HepG2 (cell line): ENCODE data around the gene CCDC97. TPM values are rescaled to one million over a fixed set of nuclear protein-coding genes. Genes with fewer than 3 reads are reported as not detected.

Source experiments
- ETV6 ChIP-seq: sonication (generic); formaldehyde crosslinking; conservative IDR thresholded peaks from 2 replicates; pipeline ENCODE4 v1.4.0; 2020; ENCODE audit warnings: missing genetic modification reagents
- NFE2L2 ChIP-seq: fragments of 150-350 bp; IDR thresholded peaks from 2 replicates; pipeline ENCODE4 v1.6.1; 2014; ENCODE audit warnings: low read length
- NR2F6 ChIP-seq, 2 experiments: IDR thresholded peaks; 2 replicates each; pipeline ENCODE4 v1.6.1; 2016; ENCODE audit warnings: antibody characterized with exemption in 1 of 2, mild to moderate bottlenecking in 1 of 2
- PRPF4 ChIP-seq: fragments of 200-400 bp; formaldehyde crosslinking; IDR thresholded peaks from 2 replicates; pipeline ENCODE4 v1.6.1; 2016; ENCODE audit warnings: low read length, low read depth; ENCODE audit not compliant: poor library complexity, severe bottlenecking
- SKI ChIP-seq: fragments of 450-650 bp; IDR thresholded peaks from one replicate; pipeline ENCODE4 v1.6.1; 2018; ENCODE audit warnings: mild to moderate bottlenecking; ENCODE audit not compliant: partially characterized antibody
- SMYD3 ChIP-seq: sonication (generic); formaldehyde crosslinking; IDR thresholded peaks from 2 replicates; pipeline ENCODE4 v1.8.1; 2023; ENCODE audit warnings: mild to moderate bottlenecking, missing genetic modification reagents
- SOX13 ChIP-seq, 3 experiments: fragments of 450-650 bp in 1 of 3; sonication (generic) in 1 of 3; formaldehyde crosslinking in 1 of 3; IDR thresholded peaks in 2 of 3; conservative IDR thresholded peaks in 1 of 3; 2 replicates each; pipeline versions ENCODE4 v1.5.0 to v1.6.1; 2016 to 2020; ENCODE audit warnings: antibody characterized with exemption in 1 of 3, mild to moderate bottlenecking in 1 of 3, missing compliant biosample characterization in 1 of 3, missing genetic modification reagents in 1 of 3, moderate library complexity in 1 of 3
- TEAD2 ChIP-seq: sonication (generic); formaldehyde crosslinking; IDR thresholded peaks from 2 replicates; pipeline ENCODE4 v1.9.0; 2021; ENCODE audit warnings: missing genetic modification reagents
- TRIM24 ChIP-seq: sonication (generic); formaldehyde crosslinking; IDR thresholded peaks from 2 replicates; pipeline ENCODE4 v1.8.0; 2022; ENCODE audit warnings: mild to moderate bottlenecking, missing genetic modification reagents
- YEATS2 ChIP-seq: sonication (generic); formaldehyde crosslinking; IDR thresholded peaks from 2 replicates; pipeline ENCODE4 v1.4.0; 2020; ENCODE audit warnings: missing genetic modification reagents, borderline replicate concordance
- YY1 ChIP-seq: IDR thresholded peaks from 2 replicates; pipeline ENCODE4 v1.6.1; 2011; ENCODE audit warnings: low read length, low read depth, moderate library complexity, mild to moderate bottlenecking; ENCODE audit not compliant: insufficient read depth, insufficient replicate concordance
- ZBTB21 ChIP-seq: sonication (generic); formaldehyde crosslinking; IDR thresholded peaks from 2 replicates; pipeline ENCODE4 v1.4.0; 2020; ENCODE audit warnings: missing genetic modification reagents
- ZBTB33 ChIP-seq: sonication (generic); formaldehyde crosslinking; IDR thresholded peaks from 2 replicates; pipeline ENCODE4 v1.4.0; 2020; ENCODE audit warnings: missing genetic modification reagents
- ZFP37 ChIP-seq: sonication (generic); formaldehyde crosslinking; IDR thresholded peaks from 2 replicates; pipeline ENCODE4 v1.4.0; 2020; ENCODE audit warnings: missing genetic modification reagents, borderline replicate concordance
- ZNF205 ChIP-seq: IDR thresholded peaks from 2 replicates; pipeline ENCODE4 v1.6.1; 2018; ENCODE audit warnings: missing biosample characterization, missing genetic modification reagents
- ZNF432 ChIP-seq: sonication (generic); formaldehyde crosslinking; IDR thresholded peaks from 2 replicates; pipeline ENCODE4 v1.5.0; 2020; ENCODE audit warnings: missing genetic modification reagents, mild to moderate bottlenecking, borderline replicate concordance
- ZNF496 ChIP-seq: sonication (generic); formaldehyde crosslinking; IDR thresholded peaks from 2 replicates; pipeline ENCODE4 v1.8.1; 2023; ENCODE audit warnings: mild to moderate bottlenecking, moderate library complexity, missing genetic modification reagents; ENCODE audit not compliant: insufficient replicate concordance
- ZNF503 ChIP-seq: sonication (generic); formaldehyde crosslinking; IDR thresholded peaks from 2 replicates; pipeline ENCODE4 v1.4.0; 2020; ENCODE audit warnings: missing genetic modification reagents
- ZNF619 ChIP-seq: sonication (generic); formaldehyde crosslinking; IDR thresholded peaks from 2 replicates; pipeline ENCODE4 v1.4.0; 2020; ENCODE audit warnings: mild to moderate bottlenecking, missing genetic modification reagents
- ZNF644 ChIP-seq: IDR thresholded peaks from 2 replicates; pipeline ENCODE4 v1.6.1; 2016; ENCODE audit warnings: low read depth
- ZNF777 ChIP-seq: sonication (generic); formaldehyde crosslinking; IDR thresholded peaks from 2 replicates; pipeline ENCODE4 v1.4.0; 2020; ENCODE audit warnings: missing genetic modification reagents
- polyA plus RNA-seq, 8 experiments: library from polyadenylated mRNA; depleted of rRNA in 3 of 8; stranded (reverse) in 7 of 8; unstranded in 1 of 8; fragments of >200 nt; fragmentation: Illumina TruSeq in 4 of 8; extraction: Trizol in 4 of 8; gene quantifications; 2 replicates each; pipeline versions ENCODE4 v1.2.1 to v1.2.3, GENCODE V29; 2011 to 2016; ENCODE audit warnings: low read depth in 4 of 8, missing spikeins in 1 of 8, mixed read lengths in 1 of 8; ENCODE audit not compliant: insufficient read depth in 1 of 8
- total RNA-seq, 5 experiments: library from RNA; depleted of rRNA; stranded (reverse); fragments of >200 nt; fragmentation: Illumina TruSeq; extraction: Trizol; gene quantifications; 2 replicates each; pipeline ENCODE4 v1.2.3, GENCODE V29; 2016; ENCODE audit warnings: low read depth in 1 of 5
- TF ChIP-seq, protein P1 (sequence below): sonication (generic); formaldehyde crosslinking; IDR thresholded peaks from 2 replicates; pipeline ENCODE4 v1.8.1; 2023; ENCODE audit warnings: mild to moderate bottlenecking, missing genetic modification reagents
- TF ChIP-seq, protein P2 (sequence below): sonication (generic); formaldehyde crosslinking; IDR thresholded peaks from 2 replicates; pipeline ENCODE4 v1.5.0; 2020; ENCODE audit warnings: mild to moderate bottlenecking, missing genetic modification reagents

CCDC97 gene
- total and polyA plus RNA-seq, 2 of the 13 experiments (the other 11 are each of a cell fraction or from before 2014, with no cell fraction given) = 6.2 to 7.3 TPM

GRCh38 chr19:41263850-41264580 is 46.0 kb upstream of the CCDC97 start, which contains the start of gene HNRNPUL1 (continued):
- TF ChIP-seq YEATS2 (CRISPR knock-in tag) = peak; percentile 90
- TF ChIP-seq SOX13 (IDR thresholded peaks at IDR 0.05) = no peak
- peak in 1 of 2 experiments; percentile 61; a peak in 2 of 4 replicates for TF ChIP-seq SOX13 (CRISPR knock-in tag; conservative IDR thresholded peaks at IDR 0.05 in 1 of 2, IDR thresholded peaks at IDR 0.05 in 1 of 2)
- TF ChIP-seq ZNF503 = no peak
- peak; percentile 56; the same call in 1 of the 2 replicates for TF ChIP-seq ZNF205 (CRISPR knock-in tag)
- TF ChIP-seq ZNF619 (CRISPR knock-in tag) = peak; percentile 24; the same call in 1 of the 2 replicates
- TF ChIP-seq ZBTB21 (CRISPR knock-in tag) = no peak
- no peak; the same call in 1 of the 2 replicates for TF ChIP-seq ZBTB33
- no peak; the same call in 1 of the 2 replicates for TF ChIP-seq SMYD3 (CRISPR knock-in tag)
- TF ChIP-seq ZNF432 (CRISPR knock-in tag) = no peak
- TF ChIP-seq PRPF4 = no peak
- peak; percentile 99 for TF ChIP-seq YY1
- no peak for TF ChIP-seq ZNF496 (CRISPR knock-in tag)
- TF ChIP-seq TRIM24 (CRISPR knock-in tag) = no peak
- peak; percentile 46 for TF ChIP-seq SKI
- TF ChIP-seq, protein P1, sequence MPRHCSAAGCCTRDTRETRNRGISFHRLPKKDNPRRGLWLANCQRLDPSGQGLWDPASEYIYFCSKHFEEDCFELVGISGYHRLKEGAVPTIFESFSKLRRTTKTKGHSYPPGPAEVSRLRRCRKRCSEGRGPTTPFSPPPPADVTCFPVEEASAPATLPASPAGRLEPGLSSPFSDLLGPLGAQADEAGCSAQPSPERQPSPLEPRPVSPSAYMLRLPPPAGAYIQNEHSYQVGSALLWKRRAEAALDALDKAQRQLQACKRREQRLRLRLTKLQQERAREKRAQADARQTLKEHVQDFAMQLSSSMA (CRISPR knock-in tag) = no peak
- TF ChIP-seq, protein P2, sequence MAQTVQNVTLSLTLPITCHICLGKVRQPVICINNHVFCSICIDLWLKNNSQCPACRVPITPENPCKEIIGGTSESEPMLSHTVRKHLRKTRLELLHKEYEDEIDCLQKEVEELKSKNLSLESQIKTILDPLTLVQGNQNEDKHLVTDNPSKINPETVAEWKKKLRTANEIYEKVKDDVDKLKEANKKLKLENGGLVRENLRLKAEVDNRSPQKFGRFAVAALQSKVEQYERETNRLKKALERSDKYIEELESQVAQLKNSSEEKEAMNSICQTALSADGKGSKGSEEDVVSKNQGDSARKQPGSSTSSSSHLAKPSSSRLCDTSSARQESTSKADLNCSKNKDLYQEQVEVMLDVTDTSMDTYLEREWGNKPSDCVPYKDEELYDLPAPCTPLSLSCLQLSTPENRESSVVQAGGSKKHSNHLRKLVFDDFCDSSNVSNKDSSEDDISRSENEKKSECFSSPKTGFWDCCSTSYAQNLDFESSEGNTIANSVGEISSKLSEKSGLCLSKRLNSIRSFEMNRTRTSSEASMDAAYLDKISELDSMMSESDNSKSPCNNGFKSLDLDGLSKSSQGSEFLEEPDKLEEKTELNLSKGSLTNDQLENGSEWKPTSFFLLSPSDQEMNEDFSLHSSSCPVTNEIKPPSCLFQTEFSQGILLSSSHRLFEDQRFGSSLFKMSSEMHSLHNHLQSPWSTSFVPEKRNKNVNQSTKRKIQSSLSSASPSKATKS (CRISPR knock-in tag) = no peak
- no peak for TF ChIP-seq ZNF644
- no peak for TF ChIP-seq NFE2L2
- TF ChIP-seq ZNF777 = peak; percentile 25; the same call in 1 of the 2 replicates
- no peak for TF ChIP-seq NR2F6 (IDR thresholded peaks at IDR 0.05)
- no peak for TF ChIP-seq NR2F6 (CRISPR knock-in tag; IDR thresholded peaks at IDR 0.05)
- no peak for TF ChIP-seq TEAD2 (CRISPR knock-in tag)
- no peak for TF ChIP-seq ZFP37
- TF ChIP-seq ETV6 (CRISPR knock-in tag) = 0 out of 2 replicates have a peak, but pooled peaks have one; percentile 72
